ENCODE measurements around the gene AMBP. TPM values are rescaled to one million over a fixed set of nuclear protein-coding genes. Genes with fewer than 3 reads are reported as not detected.
A peak's percentile ranks its signal among the peaks of the same experiment; 100 is the strongest.

Gene AMBP
- total and polyA plus RNA-seq, 4 donors, result 0.47 to 3.7 (median 1.6) TPM

- no peak for ATAC-seq (ENCODE audit: insufficient read depth, low FRiP score)
- H3K27ac ChIP-seq (ENCODE audit: low read depth in 1 of 2, low read length in 1 of 2), result no peak overlapping the region
- no peak overlapping the region for H3K4me3 ChIP-seq
- H3K27me3 ChIP-seq (ENCODE audit: control insufficient read depth in 3 of 3, insufficient read depth in 3 of 3, low read length in 2 of 3), result no peaks in the 10 kb centered on the region
- no peak overlapping the region for H3K9ac ChIP-seq (ENCODE audit: insufficient read depth in 1 of 2, low read length in 2 of 2)
- 92 to 93% methylated on average over 7 of the region's 7 CpGs for WGBS, 2 donors
- H3K9me3 ChIP-seq (ENCODE audit: control insufficient read depth in 4 of 4, insufficient read depth in 3 of 4, low read length in 3 of 4), result peaks cover 0 to under 1% (median 0%) of the 10 kb centered on the region in 4 donors
- TF ChIP-seq CTCF (IDR thresholded peaks at IDR 0.05; ENCODE audit: control extremely low read depth, extremely low read depth), result no peak
- peaks cover 0 to 4% (median 0%) of the 10 kb centered on the region in 5 donors for H3K4me1 ChIP-seq (ENCODE audit: control insufficient read depth in 5 of 5, insufficient read depth in 5 of 5, low read length in 5 of 5)
- peak in 1 of 3 donors; percentile 7 for DNase-seq
- H3K36me3 ChIP-seq (ENCODE audit: control insufficient read depth in 4 of 4, insufficient read depth in 4 of 4, low read length in 4 of 4), result peaks cover 0 to 48% (median 32%) of the 10 kb centered on the region in 4 donors
Observed at GRCh38 chr9:114031037-114031630, 47.0 kb downstream of the AMBP start.

GRCh38 chr9:114030364-114030763, 47.7 kb downstream of the AMBP start:
- DNase-seq, result peak in 1 of 3 donors; percentile 7
- Histone ChIP-seq H3K9me3 (ENCODE audit: control insufficient read depth in 4 of 4, insufficient read depth in 3 of 4, low read length in 3 of 4) (no peaks in the 10 kb centered on the region), H3K4me1 (ENCODE audit: control insufficient read depth in 5 of 5, insufficient read depth in 5 of 5, low read length in 5 of 5) (peaks cover 0 to 4% (median 0%) of the 10 kb centered on the region in 5 donors), H3K4me3 (no peak overlapping the region), H3K27me3 (ENCODE audit: control insufficient read depth in 3 of 3, insufficient read depth in 3 of 3, low read length in 2 of 3) (no peaks in the 10 kb centered on the region), H3K9ac (ENCODE audit: insufficient read depth in 1 of 2, low read length in 2 of 2) (no peak overlapping the region), H3K27ac (ENCODE audit: low read depth in 1 of 2, low read length in 1 of 2) (no peak overlapping the region), H3K36me3 (ENCODE audit: control insufficient read depth in 4 of 4, insufficient read depth in 4 of 4, low read length in 4 of 4) (peaks cover 0 to 50% (median 31%) of the 10 kb centered on the region in 4 donors)
- no peak for TF ChIP-seq CTCF (IDR thresholded peaks at IDR 0.05; ENCODE audit: control extremely low read depth, extremely low read depth)
- no peak for ATAC-seq (ENCODE audit: insufficient read depth, low FRiP score)
- 91 to 93% methylated on average over 9 of the region's 9 CpGs for WGBS, 2 donors

GRCh38 chr9:114029311-114030170, 48.6 kb downstream of the AMBP start:
- TF ChIP-seq CTCF (IDR thresholded peaks at IDR 0.05; ENCODE audit: control extremely low read depth, extremely low read depth), result no peak
- H3K27me3 ChIP-seq (ENCODE audit: control insufficient read depth in 3 of 3, insufficient read depth in 3 of 3, low read length in 2 of 3), result no peaks in the 10 kb centered on the region
- ATAC-seq (ENCODE audit: insufficient read depth, low FRiP score) (no peak), DNase-seq (no peak)
- no peak overlapping the region for H3K4me3 ChIP-seq
- peaks cover 0 to 1% (median under 1%) of the 10 kb centered on the region in 4 donors for H3K9me3 ChIP-seq (ENCODE audit: control insufficient read depth in 4 of 4, insufficient read depth in 3 of 4, low read length in 3 of 4)
- no peak overlapping the region for H3K27ac ChIP-seq (ENCODE audit: low read depth in 1 of 2, low read length in 1 of 2)
- 80% methylated on average over 12 of the region's 12 CpGs for WGBS, 2 donors
- peaks cover 0 to 4% (median 0%) of the 10 kb centered on the region in 5 donors for H3K4me1 ChIP-seq (ENCODE audit: control insufficient read depth in 5 of 5, insufficient read depth in 5 of 5, low read length in 5 of 5)
- peaks cover 0 to 45% (median 30%) of the 10 kb centered on the region in 4 donors for H3K36me3 ChIP-seq (ENCODE audit: control insufficient read depth in 4 of 4, insufficient read depth in 4 of 4, low read length in 4 of 4)
- no peak overlapping the region for H3K9ac ChIP-seq (ENCODE audit: insufficient read depth in 1 of 2, low read length in 2 of 2)
